Inflammatory macrophage (primary cell): ENCODE measurements around the gene ANXA4.
"Not testable (repeated sequence)": the region's sequence is repeated elsewhere in the genome, so short reads cannot be mapped to it uniquely, and the experiment has no call there.

Source experiments
- DNase-seq, 2 donors: peaks; one replicate each; pipeline ENCODE4 v3.0.0-alpha.2; 2020 to 2022

ANXA4 gene

GRCh38 chr2:69755862-69756467 lies 14.0 kb downstream of the ANXA4 start:
- DNase-seq = peak; percentile 62 to 73

- no peak for DNase-seq
Observed at GRCh38 chr2:69762025-69762424, 20.1 kb downstream of the ANXA4 start.

GRCh38 chr2:69762513-69763494 lies 20.9 kb downstream of the ANXA4 start:
- peak; percentile 78 to 84 for DNase-seq

- not testable (repeated sequence) for DNase-seq
Observed at GRCh38 chr2:69763831-69764230, 21.9 kb downstream of the ANXA4 start.

- no peak for DNase-seq
Observed at GRCh38 chr2:69764286-69765095, 22.6 kb downstream of the ANXA4 start.

GRCh38 chr2:69765096-69765380 lies 23.1 kb downstream of the ANXA4 start:
- peak; percentile 58 to 62 for DNase-seq

- no peak for DNase-seq
Observed at GRCh38 chr2:69766014-69766413, 24.1 kb downstream of the ANXA4 start.

GRCh38 chr2:69767034-69767433 lies 25.1 kb downstream of the ANXA4 start:
- DNase-seq = no peak

- DNase-seq = no peak
Observed at GRCh38 chr2:69768235-69768634, 26.3 kb downstream of the ANXA4 start.

- no peak for DNase-seq
Observed at GRCh38 chr2:69768789-69769188, 26.9 kb downstream of the ANXA4 start.

- no peak for DNase-seq
Observed at GRCh38 chr2:69769272-69769671, 27.3 kb downstream of the ANXA4 start.

GRCh38 chr2:69770193-69770702 lies 28.3 kb downstream of the ANXA4 start:
- DNase-seq = peak; percentile 89 to 90

GRCh38 chr2:69770747-69771146 lies 28.8 kb downstream of the ANXA4 start:
- no peak for DNase-seq

GRCh38 chr2:69771461-69771860 lies 29.5 kb downstream of the ANXA4 start:
- DNase-seq = peak in 1 of 2 donors; percentile 18

GRCh38 chr2:69773206-69773605 lies 31.3 kb downstream of the ANXA4 start:
- peak; percentile 55 to 60 for DNase-seq

GRCh38 chr2:69774258-69774983 lies 32.5 kb downstream of the ANXA4 start:
- DNase-seq = not testable (repeated sequence)

GRCh38 chr2:69774984-69775982 lies 33.3 kb downstream of the ANXA4 start:
- DNase-seq = peak; percentile 55 to 74

GRCh38 chr2:69776886-69777785 lies 35.2 kb downstream of the ANXA4 start:
- DNase-seq = no peak

GRCh38 chr2:69777786-69778105 lies 35.8 kb downstream of the ANXA4 start:
- DNase-seq = no peak
